Activated naive CD8-positive, alpha-beta T cell treated with anti-CD3 and anti-CD28 coated beads for 36 hours (primary cell): ENCODE data around the gene C20orf144. TPM values are rescaled to one million over a fixed set of nuclear protein-coding genes. Genes with fewer than 3 reads are reported as not detected.

Experiments
- DNase-seq: peaks from one replicate; pipeline ENCODE4 v3.0.0; 2021
- H3K27ac Mint-ChIP-seq: one replicate; pipeline ENCODE4 v1.8.0; 2022; ENCODE audit warnings: mild to moderate bottlenecking, moderate library complexity, mixed read lengths
- H3K27me3 Mint-ChIP-seq: one replicate; pipeline ENCODE4 v1.8.0; 2022; ENCODE audit warnings: mild to moderate bottlenecking, mixed read lengths
- H3K36me3 Mint-ChIP-seq: one replicate; pipeline ENCODE4 v1.8.0; 2021; ENCODE audit warnings: mild to moderate bottlenecking, mixed read lengths
- H3K4me1 Mint-ChIP-seq: one replicate; pipeline ENCODE4 v1.8.0; 2021; ENCODE audit warnings: mixed read lengths
- H3K4me3 Mint-ChIP-seq: one replicate; pipeline ENCODE4 v1.8.0; 2022; ENCODE audit warnings: mild to moderate bottlenecking, moderate library complexity, mixed read lengths
- H3K9me3 Mint-ChIP-seq: one replicate; pipeline ENCODE4 v1.8.0; 2022; ENCODE audit warnings: mixed read lengths
- total RNA-seq, 2 experiments: library from RNA; stranded (reverse); gene quantifications; one replicate each; pipeline ENCODE4 v1.2.3, GENCODE V29; 2021

C20orf144 gene
- total RNA-seq, 2 experiments from 2014 or later: 0.10 to 0.21 TPM

DNA sequence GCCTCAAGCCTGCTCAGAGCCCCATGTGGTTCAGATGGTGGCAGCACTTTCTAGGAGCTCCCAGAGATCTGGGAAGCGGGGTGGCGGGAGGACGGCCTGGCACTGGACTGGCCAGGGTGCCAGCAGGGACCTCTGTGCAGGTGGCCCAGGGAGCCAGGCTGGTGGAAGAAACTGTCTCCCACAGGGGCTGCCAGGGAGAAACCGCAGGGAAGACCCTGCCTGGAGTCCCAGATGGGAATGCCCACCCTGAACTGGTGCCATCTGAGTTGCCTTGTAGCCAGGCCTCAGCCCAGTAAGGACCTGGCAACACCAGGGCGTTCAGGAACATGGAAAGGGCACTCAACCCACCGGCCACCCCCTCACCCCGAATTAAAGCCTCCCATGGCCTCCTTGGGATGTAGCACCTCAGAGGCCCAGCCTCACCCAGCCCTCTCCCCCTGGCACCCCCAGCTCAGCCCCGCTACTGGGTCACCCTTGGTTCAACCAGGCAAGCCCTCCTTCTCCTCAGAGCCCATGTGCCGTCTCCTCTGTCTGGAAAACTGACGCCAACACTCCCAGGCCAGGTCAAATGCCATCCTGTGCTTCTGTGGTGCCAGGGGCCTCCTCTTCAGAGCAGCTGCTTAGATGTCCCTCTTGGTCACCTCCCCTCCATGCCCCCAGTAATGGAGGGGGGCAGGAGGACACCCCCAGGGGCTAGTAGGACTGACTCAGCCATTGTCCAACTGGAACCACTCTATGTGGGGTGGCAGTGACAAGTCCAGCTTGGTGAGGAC lies 5.9 kb upstream of the C20orf144 start:
- no peak for DNase-seq
- no peaks in the 10 kb centered on the region for H3K36me3 Mint-ChIP-seq
- peaks cover 6% of the 10 kb centered on the region for H3K4me1 Mint-ChIP-seq
- no peak overlapping the region for H3K4me3 Mint-ChIP-seq
- no peak overlapping the region for H3K27ac Mint-ChIP-seq
- H3K9me3 Mint-ChIP-seq: no peaks in the 10 kb centered on the region
- H3K27me3 Mint-ChIP-seq: no peaks in the 10 kb centered on the region

DNA sequence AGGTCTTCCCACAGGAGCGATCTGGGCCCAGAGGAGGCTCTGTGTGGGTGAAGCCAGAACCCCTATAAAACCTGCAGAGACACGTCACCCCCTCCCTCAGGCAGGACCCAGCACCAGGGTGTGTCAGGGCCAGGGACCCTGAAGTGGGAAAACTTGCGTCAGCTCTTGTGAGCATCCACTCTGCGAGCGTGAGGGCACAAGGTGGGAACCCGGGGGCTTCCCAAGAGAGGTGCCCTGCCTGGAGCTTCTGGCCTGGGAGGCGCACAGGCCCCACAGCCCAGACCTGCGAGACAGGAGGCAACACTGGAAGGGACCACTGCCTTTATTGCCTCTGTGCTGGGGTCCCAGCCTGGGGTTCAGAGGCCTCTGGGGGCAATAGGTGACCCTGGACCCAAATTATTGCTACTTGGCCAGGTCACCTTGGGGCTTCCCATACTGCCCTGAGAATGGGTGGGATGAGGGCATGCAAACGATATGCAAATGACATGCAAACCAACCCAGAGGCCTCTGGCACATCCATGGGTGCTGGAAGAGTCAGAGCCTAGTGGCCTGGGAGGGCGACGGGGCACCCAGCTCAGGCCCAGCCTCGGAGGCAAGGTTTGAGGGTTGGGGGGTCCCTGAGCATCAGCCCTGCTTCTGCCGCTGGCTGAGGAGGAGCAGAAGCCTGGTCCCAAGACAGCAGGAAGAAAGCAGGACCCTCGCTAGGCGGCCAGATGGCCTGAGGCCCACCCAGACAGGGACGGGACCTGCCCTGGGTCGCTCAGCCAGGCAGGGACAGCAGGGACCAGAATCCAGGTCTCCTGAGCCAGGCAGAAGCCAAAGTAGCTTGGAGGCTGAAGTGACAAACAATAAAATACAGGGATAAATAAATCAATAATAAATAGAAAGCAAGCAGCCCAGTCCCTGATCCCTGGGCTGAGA lies 5.1 kb upstream of the C20orf144 start:
- Mint-ChIP-seq H3K4me1 (peaks cover 6% of the 10 kb centered on the region), H3K4me3 (no peak overlapping the region), H3K27ac (no peak overlapping the region), H3K36me3 (no peaks in the 10 kb centered on the region), H3K27me3 (no peaks in the 10 kb centered on the region), H3K9me3 (no peaks in the 10 kb centered on the region)
- no peak for DNase-seq

DNA sequence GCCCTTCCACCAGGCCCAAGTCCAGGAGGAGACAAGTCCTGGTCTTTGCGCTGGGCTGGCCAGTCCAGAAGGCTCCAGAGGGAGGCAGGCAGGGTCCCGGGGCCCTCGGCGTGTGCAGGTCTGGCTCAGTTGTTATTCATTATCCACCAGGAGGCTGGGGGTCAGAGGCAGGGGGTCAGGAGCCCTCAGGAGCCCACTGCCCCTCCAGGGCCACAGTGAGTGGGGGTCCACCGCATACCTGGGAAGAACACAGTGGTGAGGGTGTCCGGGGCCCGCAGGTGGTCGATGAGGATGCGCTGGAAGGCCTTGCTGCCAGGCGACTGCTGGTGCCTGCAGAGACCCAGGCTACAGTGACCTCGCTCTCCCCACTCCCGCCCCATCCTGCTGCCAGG lies 4.4 kb upstream of the C20orf144 start:
- no peaks in the 10 kb centered on the region for H3K27me3 Mint-ChIP-seq
- H3K4me3 Mint-ChIP-seq: no peak overlapping the region
- DNase-seq: no peak

DNA sequence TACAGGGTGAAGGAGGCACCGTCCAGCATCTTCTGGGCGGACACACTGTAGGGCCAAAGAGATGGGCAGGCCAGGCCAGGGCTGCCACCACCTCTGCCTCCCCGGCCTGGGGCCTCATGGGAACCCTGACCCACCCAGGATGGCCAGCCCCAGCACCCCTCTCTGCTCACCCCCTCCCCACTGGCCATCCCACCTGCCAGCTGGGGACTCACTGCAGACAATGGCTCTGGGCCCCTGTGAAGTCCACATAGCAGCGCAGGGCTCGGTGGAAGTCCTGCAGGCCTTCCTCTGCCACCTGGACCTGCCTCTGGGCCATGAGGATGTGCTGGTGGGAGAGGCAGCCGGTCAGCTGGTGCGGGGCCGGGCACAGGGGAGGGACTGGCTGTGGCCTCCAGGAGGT lies 3.6 kb upstream of the C20orf144 start:
- H3K36me3 Mint-ChIP-seq: no peaks in the 10 kb centered on the region
- H3K27me3 Mint-ChIP-seq: no peaks in the 10 kb centered on the region
- DNase-seq: no peak
- H3K4me3 Mint-ChIP-seq: no peak overlapping the region
- peaks cover 2% of the 10 kb centered on the region for H3K4me1 Mint-ChIP-seq
- H3K27ac Mint-ChIP-seq: no peak overlapping the region
- no peaks in the 10 kb centered on the region for H3K9me3 Mint-ChIP-seq

More for the DNA sequence above, 4.4 kb upstream of the C20orf144 start:
- Mint-ChIP-seq H3K36me3 (no peaks in the 10 kb centered on the region), H3K9me3 (no peaks in the 10 kb centered on the region), H3K27ac (no peak overlapping the region), H3K4me1 (peaks cover 5% of the 10 kb centered on the region)

DNA sequence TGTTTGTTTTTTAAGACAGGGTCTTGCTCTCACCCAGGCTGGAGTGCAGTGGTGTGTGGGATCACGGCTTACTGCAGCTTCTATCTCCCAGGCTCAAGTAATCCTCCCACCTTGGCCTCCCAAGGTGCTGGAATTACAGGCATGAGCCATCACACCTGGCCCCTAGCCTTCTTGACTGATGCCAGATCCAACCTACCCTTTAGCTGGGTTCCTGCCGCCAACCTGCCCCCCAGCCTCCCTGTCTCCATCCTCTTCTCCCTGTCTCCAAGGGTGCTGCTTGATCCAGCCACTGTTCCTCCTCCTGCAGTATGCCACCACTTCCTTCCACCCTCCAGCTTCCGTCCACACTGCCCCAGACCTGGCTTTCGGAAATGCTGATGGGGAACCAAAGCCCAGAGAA lies 3.2 kb upstream of the C20orf144 start:
- DNase-seq: no peak

DNA sequence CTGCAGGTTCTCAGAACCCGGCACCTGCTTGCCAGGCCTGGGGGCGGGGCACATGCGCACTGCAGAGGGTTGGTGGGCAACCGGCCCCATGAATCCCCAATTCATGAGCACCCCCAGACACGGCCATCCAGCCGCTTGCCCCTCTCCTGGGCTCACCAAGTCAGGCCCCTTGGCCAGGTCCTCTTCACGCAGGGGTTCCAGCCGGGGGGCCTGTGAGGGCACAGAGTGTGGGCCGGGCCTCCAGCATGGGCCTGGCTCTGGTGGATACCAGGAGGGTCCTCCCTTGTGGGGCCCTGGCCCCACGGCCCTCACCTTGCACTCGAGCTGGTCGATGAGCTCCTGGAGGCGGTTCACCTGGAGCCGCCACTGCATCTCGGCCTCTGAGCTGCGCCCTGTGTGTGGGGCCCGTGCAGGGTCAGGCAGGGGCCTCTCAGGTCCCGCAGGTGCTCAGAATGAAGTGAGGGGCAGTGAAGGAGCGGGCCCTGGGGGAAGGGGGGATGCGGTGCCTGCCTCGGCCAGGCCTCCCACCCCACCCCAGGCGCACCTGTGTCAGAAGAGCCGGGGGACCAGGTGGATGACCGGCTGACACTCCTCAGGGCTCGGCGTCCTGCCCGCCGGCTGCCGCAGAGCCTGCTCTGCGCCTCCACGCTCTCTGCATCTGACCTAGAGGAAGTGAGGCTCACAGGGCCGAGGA lies 2.6 kb upstream of the C20orf144 start:
- H3K27me3 Mint-ChIP-seq: no peaks in the 10 kb centered on the region
- H3K4me1 Mint-ChIP-seq: peaks cover 5% of the 10 kb centered on the region
- no peaks in the 10 kb centered on the region for H3K36me3 Mint-ChIP-seq
- no peaks in the 10 kb centered on the region for H3K9me3 Mint-ChIP-seq
- DNase-seq: no peak
- no peak overlapping the region for H3K27ac Mint-ChIP-seq
- H3K4me3 Mint-ChIP-seq: no peak overlapping the region

More for the DNA sequence above, 3.2 kb upstream of the C20orf144 start:
- Mint-ChIP-seq H3K4me3 (no peak overlapping the region), H3K9me3 (no peaks in the 10 kb centered on the region), H3K27me3 (no peaks in the 10 kb centered on the region), H3K27ac (no peak overlapping the region), H3K4me1 (peaks cover 2% of the 10 kb centered on the region), H3K36me3 (no peaks in the 10 kb centered on the region)

DNA sequence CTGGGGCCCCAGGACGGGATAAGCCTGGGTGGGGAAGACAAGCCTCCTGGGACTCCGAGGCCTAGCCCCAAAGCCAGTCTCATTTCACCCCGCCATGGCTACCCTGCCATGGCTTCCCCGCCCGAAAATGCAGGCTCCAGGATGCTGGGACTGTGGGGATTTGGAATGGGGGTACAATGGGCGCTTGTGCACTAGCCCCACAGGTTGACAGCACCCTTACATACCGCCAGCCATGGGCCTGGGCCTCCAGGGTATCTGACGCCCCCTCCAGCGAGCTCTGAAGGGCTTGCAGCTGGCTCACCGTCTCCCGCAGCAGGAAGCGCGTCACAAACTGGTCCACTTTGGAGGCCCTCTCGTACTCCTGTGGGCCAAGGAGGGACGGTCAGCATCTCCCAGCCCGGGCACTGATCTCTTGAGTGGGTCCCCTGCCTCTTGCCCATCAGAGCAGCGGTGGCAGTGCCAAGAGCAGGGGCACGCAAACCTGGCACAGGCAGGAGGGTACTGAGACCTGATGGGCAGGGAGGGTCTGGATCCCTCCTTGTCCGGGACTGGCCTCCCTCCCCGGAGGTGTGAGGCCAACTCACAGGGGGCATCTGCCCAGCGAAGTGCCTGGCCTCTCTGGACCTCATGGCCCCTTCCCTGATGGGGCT lies 2.0 kb upstream of the C20orf144 start:
- no peak overlapping the region for H3K27ac Mint-ChIP-seq
- H3K4me1 Mint-ChIP-seq: peaks cover 11% of the 10 kb centered on the region
- DNase-seq: no peak
- H3K27me3 Mint-ChIP-seq: no peaks in the 10 kb centered on the region
- H3K4me3 Mint-ChIP-seq: no peak overlapping the region
- H3K9me3 Mint-ChIP-seq: no peaks in the 10 kb centered on the region
- H3K36me3 Mint-ChIP-seq: no peaks in the 10 kb centered on the region

DNA sequence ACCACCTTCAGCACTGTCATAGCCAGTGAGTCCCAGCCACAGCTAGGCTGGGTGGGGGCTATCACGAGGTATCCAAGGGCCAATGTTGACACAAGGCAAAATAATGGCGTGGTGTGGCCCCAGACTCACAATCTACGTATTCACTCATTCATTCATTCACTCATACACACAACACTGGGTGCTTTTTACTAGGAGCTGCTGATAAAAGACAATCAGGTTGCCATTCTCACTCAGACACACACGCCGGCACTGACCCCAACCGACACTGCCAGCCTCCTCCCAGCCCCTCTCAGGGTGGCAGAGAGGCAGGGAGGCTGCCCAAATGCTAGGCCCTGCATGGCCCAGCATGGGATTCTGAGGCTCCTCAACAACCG lies 1.5 kb upstream of the C20orf144 start:
- Mint-ChIP-seq H3K4me3 (no peak overlapping the region), H3K27me3 (no peaks in the 10 kb centered on the region), H3K9me3 (no peaks in the 10 kb centered on the region), H3K4me1 (peaks cover 15% of the 10 kb centered on the region), H3K27ac (no peak overlapping the region), H3K36me3 (no peaks in the 10 kb centered on the region)
- DNase-seq: no peak

DNA sequence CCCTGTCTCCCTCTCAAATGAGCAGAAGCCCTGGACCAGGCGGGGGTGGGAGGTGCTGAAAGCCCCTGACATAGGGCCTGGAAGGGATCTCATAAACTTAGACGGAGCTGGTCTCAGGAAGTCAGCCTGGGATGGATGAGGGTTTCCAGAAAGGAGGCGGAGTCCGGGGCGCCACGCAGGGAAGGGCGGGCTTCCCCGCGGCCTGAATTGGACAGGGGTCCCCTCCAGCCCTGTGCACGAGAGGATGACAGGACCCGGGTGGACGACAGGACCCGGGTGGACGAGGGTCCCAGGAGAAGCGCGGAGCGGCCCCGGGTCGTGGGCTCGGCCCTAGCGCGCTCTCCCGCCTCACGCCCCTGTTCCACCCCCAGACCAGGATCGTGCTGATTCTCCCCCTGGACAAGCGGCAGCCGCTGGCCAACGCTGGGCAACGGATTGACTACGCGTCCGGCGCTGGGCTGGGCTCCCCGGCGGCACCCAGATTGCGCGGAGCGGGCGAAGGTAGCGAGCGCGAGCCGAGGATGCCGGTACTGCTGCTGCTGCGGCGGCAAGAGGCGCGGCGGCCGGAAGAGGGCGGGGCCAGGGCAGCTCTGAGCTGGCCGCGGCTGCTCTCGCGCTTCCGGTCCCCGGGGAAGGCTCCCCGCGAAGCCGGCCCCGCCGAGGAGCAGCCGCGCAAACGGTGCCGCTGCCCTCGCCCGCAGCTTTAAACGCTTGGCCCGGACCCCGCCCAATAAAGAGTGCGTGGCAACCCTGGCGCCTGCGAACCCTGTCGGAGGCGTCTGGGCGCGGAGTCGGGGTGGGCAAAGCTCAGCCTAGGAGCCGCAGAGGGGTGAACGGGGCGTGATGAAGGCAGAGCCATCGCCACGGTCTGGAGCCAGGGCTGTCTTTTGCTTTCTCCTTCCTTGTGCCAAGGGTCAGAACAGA lies 1.3 kb downstream of the C20orf144 start:
- Mint-ChIP-seq H3K27me3 (no peaks in the 10 kb centered on the region), H3K9me3 (no peaks in the 10 kb centered on the region), H3K4me3 (peak overlapping the region; percentile 84), H3K36me3 (peaks cover 5% of the 10 kb centered on the region), H3K4me1 (peaks cover 27% of the 10 kb centered on the region), H3K27ac (peak overlapping the region; percentile 83)
- peak; percentile 92 for DNase-seq

DNA sequence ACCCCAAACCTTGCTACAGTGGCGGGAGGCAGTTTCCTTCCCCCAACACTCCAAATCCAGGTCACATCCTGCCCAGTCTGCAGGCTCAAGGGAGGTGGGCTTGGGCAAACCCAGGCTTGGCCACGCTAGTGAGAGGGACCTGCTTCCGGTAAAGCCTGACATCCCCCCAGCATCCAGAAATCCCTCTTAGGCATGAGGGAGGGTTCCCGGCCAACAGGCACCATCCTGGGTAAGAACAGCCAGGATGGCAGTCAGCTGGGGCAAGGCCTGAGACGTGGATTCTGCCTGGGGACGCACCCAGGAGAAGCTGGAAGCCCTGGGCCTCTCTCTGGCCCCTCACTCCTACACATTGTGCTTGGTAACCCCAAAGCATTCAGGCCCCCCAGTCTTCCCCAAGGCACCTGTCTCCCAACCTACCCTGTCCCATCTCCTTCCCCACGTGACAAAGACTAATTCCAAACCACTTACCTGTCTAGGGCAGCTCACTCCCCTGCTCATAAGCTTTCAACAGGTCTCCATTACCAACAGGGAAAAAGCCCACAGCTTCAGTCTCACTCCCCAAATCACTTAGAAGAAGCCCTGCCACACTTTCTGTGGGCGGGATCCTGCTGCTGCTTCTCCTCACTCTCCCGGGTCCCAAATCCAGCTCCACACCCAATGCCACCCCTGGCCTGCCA lies 2.1 kb downstream of the C20orf144 start:
- peaks cover 29% of the 10 kb centered on the region for H3K4me1 Mint-ChIP-seq
- H3K27ac Mint-ChIP-seq: peak overlapping the region; percentile 76
- H3K9me3 Mint-ChIP-seq: no peaks in the 10 kb centered on the region
- peak overlapping the region; percentile 84 for H3K4me3 Mint-ChIP-seq
- no peaks in the 10 kb centered on the region for H3K27me3 Mint-ChIP-seq
- H3K36me3 Mint-ChIP-seq: peaks cover 7% of the 10 kb centered on the region
- DNase-seq: no peak

DNA sequence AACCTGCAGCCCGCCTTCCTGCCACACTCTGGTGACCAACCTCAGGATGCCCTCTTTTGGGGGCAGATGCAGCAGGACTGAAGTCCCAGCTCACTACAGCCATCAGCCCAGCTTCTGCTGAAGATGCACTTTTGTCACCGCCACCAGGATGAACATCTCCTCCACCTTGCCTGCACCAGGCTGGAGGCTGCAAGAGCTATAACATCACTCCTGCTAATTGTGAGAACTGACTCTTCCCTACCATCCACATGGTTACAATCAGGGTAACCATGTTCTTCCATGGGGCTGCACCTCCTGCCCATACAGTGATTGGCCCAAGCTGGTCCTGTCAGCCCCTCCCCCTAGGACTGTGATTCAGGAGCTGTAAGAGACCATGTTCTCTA lies 2.6 kb downstream of the C20orf144 start:
- Mint-ChIP-seq H3K9me3 (no peaks in the 10 kb centered on the region), H3K4me1 (peaks cover 29% of the 10 kb centered on the region), H3K27ac (peak overlapping the region; percentile 76), H3K36me3 (peaks cover 7% of the 10 kb centered on the region), H3K4me3 (peak overlapping the region; percentile 84), H3K27me3 (no peaks in the 10 kb centered on the region)
- no peak for DNase-seq

DNA sequence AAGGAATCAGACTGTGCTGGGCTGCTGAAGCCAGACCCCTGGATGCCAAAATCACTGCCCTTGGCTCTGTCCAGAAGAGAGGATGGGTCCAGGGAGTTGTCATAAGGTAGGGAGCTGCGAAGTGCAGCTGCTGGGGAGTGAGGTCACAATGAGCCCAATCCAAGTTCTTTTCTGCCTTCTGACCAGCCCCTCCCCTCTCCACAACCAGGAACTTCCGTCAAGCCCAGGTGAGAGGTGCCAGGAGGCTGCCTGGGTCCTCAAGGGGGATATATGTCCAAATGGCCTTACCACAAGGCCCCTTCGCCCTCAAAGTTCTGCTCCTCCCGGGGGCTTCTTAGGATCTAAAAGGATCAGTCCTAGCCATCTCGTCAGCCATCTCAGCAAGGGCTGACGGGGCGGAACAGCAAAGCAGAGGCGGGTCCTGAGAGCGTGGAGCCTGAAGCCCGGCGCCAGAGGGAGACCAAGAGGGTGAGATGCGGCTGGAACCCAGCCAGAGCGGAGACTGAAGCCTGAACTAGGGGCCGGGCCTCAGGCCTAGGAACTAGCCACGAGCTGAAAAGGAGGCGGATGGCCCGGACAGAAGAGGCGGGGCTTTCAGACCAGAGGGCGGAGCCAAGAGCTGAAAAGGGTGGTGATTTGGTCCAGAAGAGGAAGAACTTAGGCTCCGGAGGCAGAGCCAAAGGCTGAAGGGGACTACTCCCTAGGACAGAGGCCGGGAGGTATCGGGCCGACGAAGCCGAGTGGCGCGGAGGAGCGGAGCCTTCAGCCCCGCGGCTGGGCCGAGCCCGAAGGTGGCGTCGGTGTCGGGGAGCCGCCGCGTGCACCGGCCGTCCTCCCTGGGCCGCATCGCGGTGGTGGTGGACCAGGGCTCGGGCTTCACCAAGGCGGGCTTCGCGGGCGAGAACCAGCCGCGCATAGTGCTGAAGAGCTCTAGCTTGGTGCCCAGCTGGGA lies 4.4 kb downstream of the C20orf144 start, which contains the start of gene ACTL10:
TSS of gene ACTL10 (plus strand) at position 651 of the 952 bp plus-strand sequence. CDS start 555 bp downstream, outside the sequence.
- H3K9me3 Mint-ChIP-seq: no peaks in the 10 kb centered on the region
- peak; percentile 90 for DNase-seq
- peak within 1 kb of the TSS; percentile 92 for H3K4me3 Mint-ChIP-seq
- peak within 1 kb of the TSS; percentile 94 for H3K27ac Mint-ChIP-seq
- peaks cover 7% of the 10 kb centered on the region for H3K36me3 Mint-ChIP-seq
- H3K27me3 Mint-ChIP-seq: no peaks in the 10 kb centered on the region
- H3K4me1 Mint-ChIP-seq: peaks cover 29% of the 10 kb centered on the region
